IPS DF 6.9 (cell line): Measurements from ENCODE around the gene EGLN3.
"Not testable (repeated sequence)": the region's sequence is repeated elsewhere in the genome, so short reads cannot be mapped to it uniquely, and the experiment has no call there.

Experiments used
- DNase-seq: peaks from one replicate; pipeline ENCODE4 v3.0.0-alpha.2; 2013; ENCODE audit warnings: low read depth, low spot score
- H3K27ac ChIP-seq: one replicate; pipeline ENCODE4 v1.5.1; 2013; ENCODE audit warnings: low read length, control low read depth
- H3K27me3 ChIP-seq: 2 replicates; pipeline ENCODE4 v1.6.1; 2013; ENCODE audit warnings: mild to moderate bottlenecking, low read length; ENCODE audit not compliant: control insufficient read depth, insufficient read depth
- H3K36me3 ChIP-seq: 2 replicates; pipeline ENCODE4 v1.6.1; 2013; ENCODE audit warnings: low read length; ENCODE audit not compliant: control insufficient read depth, insufficient read depth
- H3K4me1 ChIP-seq: 2 replicates; pipeline ENCODE4 v1.6.1; 2013; ENCODE audit warnings: low read length; ENCODE audit not compliant: control insufficient read depth, insufficient read depth
- H3K4me3 ChIP-seq: 2 replicates; pipeline ENCODE4 v1.5.1; 2013; ENCODE audit warnings: mild to moderate bottlenecking, low read length
- H3K9me3 ChIP-seq: 2 replicates; pipeline ENCODE4 v1.6.1; 2013; ENCODE audit warnings: low read length, inconsistent platforms; ENCODE audit not compliant: control insufficient read depth, insufficient read depth
- WGBS: extraction: QIAGEN DNeasy Blood & Tissue Kit; methylation state at CpG from one replicate; pipeline ENCODE4 v1.1.7; 2013; ENCODE audit warnings: mixed read lengths, missing lambda C conversion rate; ENCODE audit not compliant: insufficient read length, insufficient coverage; 5-methylcytosine and 5-hydroxymethylcytosine counted together

The EGLN3 gene

DNA sequence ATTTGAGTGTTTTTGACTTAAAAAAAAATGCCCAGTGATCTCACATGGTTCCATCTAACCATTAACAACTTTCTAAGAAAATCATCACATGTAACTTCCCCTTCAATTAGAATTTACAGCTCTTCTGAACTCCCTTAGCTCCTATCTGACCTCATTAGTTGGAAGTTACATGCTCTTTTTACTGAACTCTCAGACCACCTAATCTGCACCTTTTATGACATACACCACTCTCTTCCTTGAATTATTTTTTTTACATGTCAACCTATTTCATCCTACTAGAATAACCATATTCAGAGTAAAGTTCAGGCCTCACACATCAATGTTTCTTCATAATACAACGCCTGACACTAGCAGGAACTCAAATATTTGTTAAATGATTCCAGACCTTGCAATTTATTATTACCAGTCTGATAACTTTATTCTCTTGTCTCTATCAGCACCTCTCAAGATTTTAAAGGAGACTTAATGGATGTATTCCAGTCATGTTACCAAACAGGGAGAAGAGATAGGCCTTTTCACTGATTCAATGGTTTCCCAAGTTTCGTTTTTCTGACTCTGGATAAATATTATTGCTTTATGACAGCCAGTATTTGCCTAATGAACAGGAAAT, 21.0 kb downstream of the EGLN3 start:
- WGBS: no CpG with 5 or more reads among the region's 2 CpGs
- Histone ChIP-seq H3K36me3 (peaks cover 2% of the 10 kb centered on the region; the same call in 1 of the 2 replicates), H3K27me3 (no peaks in the 10 kb centered on the region)

GRCh38 chr14:33928895-33929294, 22.0 kb downstream of the EGLN3 start:
- Histone ChIP-seq H3K4me1 (peaks cover 5% of the 10 kb centered on the region; the same call in 1 of the 2 replicates), H3K36me3 (peaks cover 2% of the 10 kb centered on the region; the same call in 1 of the 2 replicates), H3K27ac (no peak overlapping the region), H3K27me3 (no peaks in the 10 kb centered on the region), H3K9me3 (no peaks in the 10 kb centered on the region), H3K4me3 (no peak overlapping the region)
- no peak for DNase-seq
- no CpG with 5 or more reads among the region's 8 CpGs for WGBS

More for the DNA sequence above, 21.0 kb downstream of the EGLN3 start:
- DNase-seq: no peak
- H3K4me3 ChIP-seq: no peak overlapping the region
- peaks cover 5% of the 10 kb centered on the region; the same call in 1 of the 2 replicates for H3K4me1 ChIP-seq
- H3K9me3 ChIP-seq: no peaks in the 10 kb centered on the region
- H3K27ac ChIP-seq: no peak overlapping the region

DNA sequence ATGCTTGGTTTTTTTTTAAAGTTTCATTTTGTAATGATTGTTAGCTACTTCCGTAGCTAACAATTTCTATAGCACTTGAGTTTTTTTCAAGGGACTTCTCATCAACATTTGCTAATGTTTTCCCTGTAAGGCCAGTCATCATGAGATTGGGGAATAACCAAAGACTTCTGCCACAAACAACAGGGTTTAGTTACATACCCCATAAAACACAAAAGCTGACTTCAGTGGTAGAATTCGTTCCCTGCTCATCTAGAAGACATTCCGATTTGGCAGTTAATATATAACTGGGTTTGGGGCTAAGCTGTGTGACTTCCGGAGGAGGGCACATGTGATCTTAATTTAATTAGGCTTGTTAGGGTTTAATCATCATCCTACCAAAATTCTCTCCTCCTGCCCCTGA, 22.9 kb downstream of the EGLN3 start:
- Histone ChIP-seq H3K27ac (no peak overlapping the region), H3K9me3 (no peaks in the 10 kb centered on the region), H3K27me3 (no peaks in the 10 kb centered on the region), H3K36me3 (peaks cover 2% of the 10 kb centered on the region; the same call in 1 of the 2 replicates), H3K4me1 (peaks cover 3% of the 10 kb centered on the region; the same call in 1 of the 2 replicates), H3K4me3 (no peak overlapping the region)
- DNase-seq: no peak
- no CpG with 5 or more reads among the region's 4 CpGs for WGBS

DNA sequence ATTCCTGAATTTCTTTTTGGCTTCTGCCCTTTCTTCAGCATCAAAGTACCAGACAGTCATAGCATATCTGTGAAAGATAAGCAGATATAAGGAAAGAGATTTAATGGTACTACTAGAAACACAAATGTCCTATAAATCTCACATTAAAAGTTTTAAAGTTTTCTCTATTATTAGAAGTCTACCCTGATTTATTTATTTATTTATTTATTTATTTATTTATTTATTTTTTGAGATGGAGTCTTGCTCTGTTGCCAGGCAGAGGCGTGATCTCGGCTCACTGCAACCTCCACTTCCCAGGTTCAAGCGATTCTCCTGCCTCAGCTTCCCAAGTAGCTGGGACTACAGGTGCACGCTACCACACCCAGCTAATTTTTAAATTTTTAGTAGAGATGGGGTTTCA, 23.9 kb downstream of the EGLN3 start:
- H3K27ac ChIP-seq, H3K4me3 ChIP-seq, H3K27me3 ChIP-seq, H3K36me3 ChIP-seq, H3K4me1 ChIP-seq, DNase-seq, H3K9me3 ChIP-seq: not testable (repeated sequence)
- WGBS: no CpG with 5 or more reads among the region's 4 CpGs

GRCh38 chr14:33925946-33926345, 24.9 kb downstream of the EGLN3 start:
- H3K27ac ChIP-seq: no peak overlapping the region
- H3K4me1 ChIP-seq: peaks cover 2% of the 10 kb centered on the region; the same call in 1 of the 2 replicates
- H3K27me3 ChIP-seq: no peaks in the 10 kb centered on the region
- peaks cover 5% of the 10 kb centered on the region; the same call in 1 of the 2 replicates for H3K36me3 ChIP-seq
- DNase-seq: no peak
- H3K4me3 ChIP-seq: no peak overlapping the region
- H3K9me3 ChIP-seq: no peaks in the 10 kb centered on the region

DNA sequence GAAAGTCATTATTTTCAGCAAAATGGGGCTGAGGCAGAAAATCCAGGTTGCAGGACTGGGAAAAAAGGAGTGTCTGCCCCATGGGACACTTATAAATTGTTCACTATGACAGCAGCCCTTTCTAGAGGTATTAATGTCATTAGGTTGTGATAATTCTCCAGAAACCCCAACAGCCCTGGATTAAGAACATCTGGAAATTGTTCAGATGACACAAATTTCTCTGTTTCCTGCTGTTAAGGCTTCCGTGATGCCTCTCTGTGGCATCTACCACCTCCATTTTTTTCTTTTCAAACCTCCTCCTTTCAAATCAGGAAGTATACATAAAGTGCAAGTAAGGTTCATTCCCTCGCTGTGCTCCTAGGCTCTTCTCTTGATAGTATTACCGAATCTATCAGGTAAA, 25.6 kb downstream of the EGLN3 start:
- no CpG with 5 or more reads among the region's 3 CpGs for WGBS
- H3K27ac ChIP-seq: no peak overlapping the region
- no peaks in the 10 kb centered on the region for H3K9me3 ChIP-seq
- H3K27me3 ChIP-seq: no peaks in the 10 kb centered on the region
- H3K4me3 ChIP-seq: no peak overlapping the region
- peaks cover 2% of the 10 kb centered on the region; the same call in 1 of the 2 replicates for H3K4me1 ChIP-seq
- peaks cover 5% of the 10 kb centered on the region; the same call in 1 of the 2 replicates for H3K36me3 ChIP-seq
- no peak for DNase-seq

GRCh38 chr14:33924566-33925100, 26.2 kb downstream of the EGLN3 start:
- DNase-seq: no peak
- Histone ChIP-seq H3K27ac (no peak overlapping the region), H3K9me3 (no peaks in the 10 kb centered on the region), H3K27me3 (no peaks in the 10 kb centered on the region), H3K4me3 (no peak overlapping the region), H3K4me1 (peaks cover 2% of the 10 kb centered on the region; the same call in 1 of the 2 replicates), H3K36me3 (peaks cover 5% of the 10 kb centered on the region; the same call in 1 of the 2 replicates)
- no CpG with 5 or more reads among the region's 3 CpGs for WGBS

DNA sequence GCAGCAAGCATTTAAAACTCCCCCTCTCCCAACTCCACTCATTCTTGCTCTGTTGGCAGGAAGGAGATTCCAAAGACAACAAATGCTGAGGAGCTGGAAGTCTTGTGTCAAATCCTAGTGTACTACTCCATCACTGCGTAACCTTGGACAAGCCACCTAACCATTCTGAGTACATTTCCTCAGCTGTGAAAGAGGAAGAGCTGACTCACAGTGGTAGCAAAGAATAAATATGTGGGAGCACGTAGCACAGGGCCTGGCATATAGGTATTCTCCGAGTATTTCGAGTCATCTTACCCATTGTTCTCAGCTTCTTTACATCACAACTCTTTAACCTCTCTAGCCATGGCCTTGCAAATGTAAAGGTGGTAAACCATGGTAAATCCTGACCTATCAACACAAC, 28.7 kb downstream of the EGLN3 start:
- no peak for DNase-seq
- H3K27ac ChIP-seq: no peak overlapping the region
- no CpG with 5 or more reads among the region's 4 CpGs for WGBS
- peaks cover 3% of the 10 kb centered on the region; the same call in 1 of the 2 replicates for H3K4me1 ChIP-seq
- H3K9me3 ChIP-seq: no peaks in the 10 kb centered on the region
- 0 out of 2 replicates have a peak, but pooled peaks cover 5% of the 10 kb centered on the region for H3K36me3 ChIP-seq
- H3K27me3 ChIP-seq: no peaks in the 10 kb centered on the region
- no peak overlapping the region for H3K4me3 ChIP-seq

- no peaks in the 10 kb centered on the region for H3K27me3 ChIP-seq
- DNase-seq: no peak
- 0 out of 2 replicates have a peak, but pooled peaks cover 3% of the 10 kb centered on the region for H3K36me3 ChIP-seq
- H3K27ac ChIP-seq: no peak overlapping the region
- H3K4me3 ChIP-seq: no peak overlapping the region
- peaks cover 5% of the 10 kb centered on the region for H3K4me1 ChIP-seq
- H3K9me3 ChIP-seq: no peaks in the 10 kb centered on the region
- WGBS: 100% methylated on average over 2 of the region's 3 CpGs
Measured at GRCh38 chr14:33918256-33918655, 32.6 kb downstream of the EGLN3 start.

DNA sequence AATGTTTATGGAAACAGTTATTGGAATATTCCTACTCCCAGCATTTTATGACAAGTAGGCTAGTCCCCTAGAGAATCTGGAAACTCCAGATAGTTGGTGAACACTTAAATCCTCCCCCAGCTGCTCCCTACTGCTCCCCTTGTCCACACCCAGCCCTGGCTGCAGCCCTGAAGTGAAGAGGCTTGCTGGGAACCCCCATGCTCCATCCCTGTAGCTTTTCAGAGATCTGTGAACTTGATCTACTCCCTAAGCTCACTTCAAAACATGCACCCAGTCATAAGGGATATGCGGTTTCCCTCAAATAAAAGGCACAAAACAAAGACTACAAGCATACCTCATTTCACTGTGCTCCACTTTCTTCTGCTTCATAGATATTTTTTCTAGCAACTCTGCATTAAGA, 33.2 kb downstream of the EGLN3 start:
- DNase-seq: no peak
- Histone ChIP-seq H3K4me3 (no peak overlapping the region), H3K27ac (no peak overlapping the region), H3K4me1 (peaks cover 5% of the 10 kb centered on the region), H3K36me3 (0 out of 2 replicates have a peak, but pooled peaks cover 3% of the 10 kb centered on the region), H3K27me3 (no peaks in the 10 kb centered on the region), H3K9me3 (no peaks in the 10 kb centered on the region)
- WGBS: no CpG with 5 or more reads among the region's 1 CpG
